NT2/D1 (cell line): ENCODE data around the gene C11orf97.

Source experiments
- SUZ12 ChIP-seq: IDR thresholded peaks from 2 replicates; pipeline ENCODE4 v1.6.1; 2011; ENCODE audit not compliant: insufficient read length, insufficient read depth; ENCODE audit errors: extremely low read depth
- YY1 ChIP-seq: IDR thresholded peaks from 2 replicates; pipeline ENCODE4 v1.6.1; 2011; ENCODE audit not compliant: insufficient read length, insufficient read depth
- ZNF274 ChIP-seq: IDR thresholded peaks from 2 replicates; pipeline ENCODE4 v1.6.1; 2011; ENCODE audit warnings: mild to moderate bottlenecking, low read depth, low read length

- TF ChIP-seq YY1 (no peak), ZNF274 (no peak), SUZ12 (no peak)
Observed at GRCh38 chr11:94528551-94528950, 16.3 kb downstream of the C11orf97 start.
